Natural killer cell (primary cell): ENCODE results near the gene ZDHHC21. TPM values are rescaled to one million over a fixed set of nuclear protein-coding genes. Genes with fewer than 3 reads are reported as not detected.
A peak's percentile ranks its signal among the peaks of the same experiment; 100 is the strongest.

ENCODE experiments used
- ATAC-seq, 3 donors: fragments of 150-1000 bp in 2 of 3; fragments of 200-7000 bp in 1 of 3; cut with Tn5 transposase; 1 replicate in 1 of 3; 2 replicates in 2 of 3; pipeline ENCODE4 v1.10.0; 2021; ENCODE audit warnings: mild to moderate bottlenecking in 2 of 3, moderate library complexity in 2 of 3
- DNase-seq, 2 donors: peaks; one replicate each; pipeline versions ENCODE4 v3.0.0 to v3.0.0-alpha.2; 2013 to 2021; ENCODE audit warnings: mixed read lengths in 1 of 2
- H3K27ac ChIP-seq: one replicate; pipeline ENCODE4 v1.5.1; 2013; ENCODE audit warnings: mild to moderate bottlenecking, low read length
- H3K27me3 ChIP-seq: one replicate; pipeline ENCODE4 v1.6.1; 2013; ENCODE audit warnings: low read length; ENCODE audit not compliant: control insufficient read depth, insufficient read depth
- H3K36me3 ChIP-seq: one replicate; pipeline ENCODE4 v1.6.1; 2013; ENCODE audit warnings: low read length; ENCODE audit not compliant: control insufficient read depth, insufficient read depth
- H3K4me1 ChIP-seq: one replicate; pipeline ENCODE4 v1.6.1; 2013; ENCODE audit warnings: low read length; ENCODE audit not compliant: control insufficient read depth, insufficient read depth
- H3K4me3 ChIP-seq: one replicate; pipeline ENCODE4 v1.5.1; 2013; ENCODE audit warnings: low read length
- H3K9me3 ChIP-seq: one replicate; pipeline ENCODE4 v1.6.1; 2013; ENCODE audit warnings: low read length; ENCODE audit not compliant: control insufficient read depth, insufficient read depth
- H3K27ac Mint-ChIP-seq, 2 donors: one replicate each; pipeline ENCODE4 v1.8.0; 2022; ENCODE audit warnings: mild to moderate bottlenecking in 2 of 2, mixed read lengths in 2 of 2, moderate library complexity in 1 of 2
- H3K27me3 Mint-ChIP-seq, 2 donors: one replicate each; pipeline ENCODE4 v1.8.0; 2022; ENCODE audit warnings: low read depth in 2 of 2, mixed read lengths in 2 of 2
- H3K36me3 Mint-ChIP-seq: one replicate; pipeline ENCODE4 v1.8.0; 2022; ENCODE audit warnings: mixed read lengths
- H3K4me1 Mint-ChIP-seq, 2 donors: one replicate each; pipeline ENCODE4 v1.8.0; 2022; ENCODE audit warnings: mixed read lengths in 2 of 2
- H3K4me3 Mint-ChIP-seq: one replicate; pipeline ENCODE4 v1.8.0; 2022; ENCODE audit warnings: mild to moderate bottlenecking, moderate library complexity, mixed read lengths
- H3K9me3 Mint-ChIP-seq, 2 donors: one replicate each; pipeline ENCODE4 v1.8.0; 2022; ENCODE audit warnings: mixed read lengths in 2 of 2
- CTCF ChIP-seq: fragments of 200-600 bp; IDR thresholded peaks from one replicate; pipeline ENCODE4 v1.8.0; 2022; ENCODE audit warnings: antibody characterized with exemption
- WGBS: methylation state at CpG from one replicate; pipeline ENCODE4 v1.1.7; 2013; ENCODE audit warnings: missing lambda C conversion rate; ENCODE audit not compliant: insufficient coverage; 5-methylcytosine and 5-hydroxymethylcytosine counted together
- intact Hi-C: fragments of 100-400 bp; cut with micrococcal nuclease; formaldehyde crosslinking; loops from one replicate; pipeline ENCODE4 v1.14.2; 2022
- total RNA-seq, 4 donors: library from RNA; stranded (reverse); fragments of 120-200 nt in 1 of 4; gene quantifications; one replicate each; pipeline versions ENCODE4 v1.2.3 to v1.2.4, GENCODE V29; 2013 to 2022

The ZDHHC21 gene
- total RNA-seq, 3 donors from 2014 or later (not counting 1 experiment from before 2014, with no cell fraction given): 9.2 to 17.8 (median 12.9) TPM

DNA sequence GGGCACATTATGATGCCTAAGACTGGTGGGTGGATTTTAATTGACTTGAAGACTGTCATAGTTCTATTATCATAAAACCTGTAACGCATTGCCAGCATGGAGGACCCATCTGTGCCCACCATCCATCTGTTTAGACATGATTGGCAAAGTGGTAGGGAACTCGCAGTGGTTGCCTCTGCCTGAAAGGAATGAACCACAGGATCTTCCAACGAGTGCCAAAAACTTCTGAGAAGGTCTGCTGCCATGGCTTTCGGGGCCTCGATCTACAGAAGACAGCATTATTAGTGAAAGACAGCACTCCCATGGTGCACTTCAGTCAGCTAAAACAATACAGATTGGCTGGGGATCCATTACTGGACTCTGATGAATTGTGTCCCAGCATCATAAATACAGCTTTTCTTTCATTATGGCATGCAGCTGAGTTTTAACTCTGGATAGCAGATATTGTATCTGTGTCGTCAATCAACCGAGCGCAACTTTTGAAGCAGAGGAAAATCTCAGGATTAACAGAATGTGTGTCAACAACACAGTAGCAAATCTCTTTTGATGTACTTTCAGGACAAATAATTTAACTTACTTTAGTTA lies 74.3 kb downstream of the ZDHHC21 start:
- H3K27me3 Mint-ChIP-seq: no peaks in the 10 kb centered on the region
- no peak overlapping the region for H3K4me3 Mint-ChIP-seq
- no peak overlapping the region for H3K27ac Mint-ChIP-seq
- no peak overlapping the region for H3K27ac ChIP-seq
- H3K4me1 ChIP-seq: no peaks in the 10 kb centered on the region
- ATAC-seq (no peak), DNase-seq (no peak)
- H3K4me1 Mint-ChIP-seq: peaks cover 0 to 6% of the 10 kb centered on the region in 2 donors
- H3K4me3 ChIP-seq: no peak overlapping the region
- peaks cover 2% of the 10 kb centered on the region for H3K36me3 ChIP-seq
- intact Hi-C loops: loop anchor here (10.0 kb wide), 1 partner anchor 516 kb away; no protein-coding TSS in a partner anchor
- no peaks in the 10 kb centered on the region for H3K9me3 ChIP-seq
- over 99% methylated on average over 8 of the region's 8 CpGs for WGBS
- no peaks in the 10 kb centered on the region for H3K9me3 Mint-ChIP-seq
- no peaks in the 10 kb centered on the region for H3K27me3 ChIP-seq
- no peak for TF ChIP-seq CTCF
- H3K36me3 Mint-ChIP-seq: no peaks in the 10 kb centered on the region

DNA sequence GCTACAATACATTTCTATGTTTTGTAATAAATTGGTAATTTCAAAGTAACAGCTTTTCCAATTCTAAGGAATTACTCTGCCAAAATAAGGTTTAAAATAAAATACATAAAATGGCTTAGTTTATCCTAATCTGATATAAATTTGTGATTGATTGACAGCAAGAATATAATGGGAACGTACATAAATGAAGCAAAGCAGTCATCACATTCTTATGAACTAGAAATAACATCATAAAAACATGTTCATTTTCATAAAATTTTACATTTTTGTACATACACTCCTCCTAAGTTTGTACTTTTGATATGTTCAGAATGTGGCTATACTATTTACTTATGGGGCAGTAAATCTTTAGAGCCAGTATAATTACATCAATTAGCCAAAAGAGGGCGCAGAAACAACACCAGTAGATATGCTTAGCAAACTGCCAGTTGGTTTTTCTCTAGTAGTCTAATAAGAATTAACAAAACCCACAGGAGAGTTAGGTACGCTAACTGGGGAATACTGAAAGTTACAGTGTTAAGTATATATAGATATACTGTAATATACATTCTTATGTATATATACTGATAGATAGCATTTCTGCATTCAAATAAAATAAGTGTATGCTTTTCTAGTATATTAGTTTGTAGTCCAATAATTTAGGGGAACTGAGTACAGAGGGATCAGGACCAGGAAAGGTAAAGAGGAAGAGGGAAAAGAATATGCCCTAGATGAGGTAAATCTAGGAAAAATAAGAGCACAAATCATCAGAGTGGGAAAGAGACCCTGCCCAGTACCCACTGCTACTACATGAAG lies 76.8 kb downstream of the ZDHHC21 start:
- Mint-ChIP-seq H3K27ac (no peak overlapping the region), H3K4me1 (no peaks in the 10 kb centered on the region), H3K36me3 (no peaks in the 10 kb centered on the region), H3K27me3 (no peaks in the 10 kb centered on the region), H3K4me3 (no peak overlapping the region), H3K9me3 (no peaks in the 10 kb centered on the region)
- peak; percentile 63 for TF ChIP-seq CTCF
- Histone ChIP-seq H3K4me3 (no peak overlapping the region), H3K27me3 (no peaks in the 10 kb centered on the region), H3K9me3 (no peaks in the 10 kb centered on the region), H3K27ac (no peak overlapping the region), H3K4me1 (no peaks in the 10 kb centered on the region), H3K36me3 (peaks cover 2% of the 10 kb centered on the region)
- ATAC-seq (peak in 1 of 3 donors; percentile 62), DNase-seq (peak in 1 of 2 donors; percentile 58)
- intact Hi-C loops: loop anchor here (1.0 to 10.0 kb wide), 2 partner anchors 152 to 518 kb away; no protein-coding TSS in a partner anchor
- WGBS: no CpG with 5 or more reads among the region's 3 CpGs

- Mint-ChIP-seq H3K27ac (no peak overlapping the region), H3K4me1 (no peaks in the 10 kb centered on the region), H3K4me3 (no peak overlapping the region), H3K27me3 (no peaks in the 10 kb centered on the region), H3K9me3 (no peaks in the 10 kb centered on the region), H3K36me3 (no peaks in the 10 kb centered on the region)
- intact Hi-C loops: no loop called here
- no peak for ATAC-seq
- H3K4me3 ChIP-seq: no peak overlapping the region
- no peak overlapping the region for H3K27ac ChIP-seq
- TF ChIP-seq CTCF: no peak
- H3K27me3 ChIP-seq: no peaks in the 10 kb centered on the region
- H3K9me3 ChIP-seq: no peaks in the 10 kb centered on the region
- DNase-seq: no peak
- WGBS: 100% methylated on average over 1 of the region's 2 CpGs
- no peaks in the 10 kb centered on the region for H3K4me1 ChIP-seq
- peaks cover 6% of the 10 kb centered on the region for H3K36me3 ChIP-seq
Measured at GRCh38 chr9:14608540-14608939, 84.7 kb downstream of the ZDHHC21 start.
